MM.1S (cell line): ENCODE data around the gene HEPACAM2.
A peak's percentile ranks its signal among the peaks of the same experiment; 100 is the strongest.

Source experiments
- DNase-seq: peaks from one replicate; pipeline ENCODE4 v3.0.0-alpha.2; 2015
- H2AFZ ChIP-seq: fragments of 300-600 bp; sonication (generic); 2 replicates; pipeline ENCODE4 v1.6.0; 2016; ENCODE audit warnings: antibody characterized with exemption, low read length
- H3F3A ChIP-seq: fragments of 300-600 bp; sonication (generic); 2 replicates; pipeline ENCODE4 v1.6.1; 2016; ENCODE audit warnings: mild to moderate bottlenecking, antibody characterized with exemption, low read length, moderate library complexity, mixed read lengths; ENCODE audit not compliant: insufficient read depth
- H3K27ac ChIP-seq: fragments of 300-600 bp; sonication (generic); 2 replicates; pipeline ENCODE4 v1.5.1; 2016; ENCODE audit warnings: mild to moderate bottlenecking, low read length
- H3K27me3 ChIP-seq: fragments of 300-600 bp; sonication (generic); replicated peaks from 2 replicates; pipeline ENCODE4 v1.6.0; 2016; ENCODE audit warnings: low read length; ENCODE audit not compliant: insufficient read depth
- H3K36me3 ChIP-seq: fragments of 300-600 bp; sonication (generic); replicated peaks from 2 replicates; pipeline ENCODE4 v1.6.1; 2016; ENCODE audit warnings: mild to moderate bottlenecking, low read length, mixed read lengths; ENCODE audit not compliant: insufficient read depth
- H3K4me1 ChIP-seq: fragments of 300-600 bp; sonication (generic); 2 replicates; pipeline ENCODE4 v1.6.1; 2016; ENCODE audit warnings: low read length, mixed read lengths
- H3K4me2 ChIP-seq: fragments of 300-600 bp; sonication (generic); 2 replicates; pipeline ENCODE4 v1.6.0; 2016; ENCODE audit warnings: low read depth, low read length
- H3K4me3 ChIP-seq: fragments of 300-600 bp; sonication (generic); 2 replicates; pipeline ENCODE4 v1.5.1; 2016; ENCODE audit warnings: low read length, mixed read lengths
- H3K79me2 ChIP-seq: fragments of 300-600 bp; sonication (generic); 2 replicates; pipeline ENCODE4 v1.6.1; 2016; ENCODE audit warnings: mixed run types, low read length, mixed read lengths
- H3K9ac ChIP-seq: fragments of 300-600 bp; sonication (generic); 2 replicates; pipeline ENCODE4 v1.6.1; 2016; ENCODE audit warnings: low read length, mixed read lengths
- H3K9me2 ChIP-seq: fragments of 300-600 bp; sonication (generic); replicated peaks from 2 replicates; pipeline ENCODE4 v1.6.1; 2016; ENCODE audit warnings: mild to moderate bottlenecking, low read length, mixed read lengths; ENCODE audit not compliant: insufficient read depth
- H3K9me3 ChIP-seq: fragments of 300-600 bp; sonication (generic); replicated peaks from 2 replicates; pipeline ENCODE4 v1.6.1; 2016; ENCODE audit warnings: mild to moderate bottlenecking, low read length, mixed read lengths; ENCODE audit not compliant: insufficient read depth
- H4K20me1 ChIP-seq: fragments of 300-600 bp; sonication (generic); 2 replicates; pipeline ENCODE4 v1.6.1; 2016; ENCODE audit warnings: mild to moderate bottlenecking, low read length, moderate library complexity, mixed read lengths; ENCODE audit not compliant: insufficient read depth
- CTCF ChIP-seq: fragments of 300-600 bp; sonication (generic); IDR thresholded peaks from 2 replicates; pipeline ENCODE4 v1.5.1; 2016; ENCODE audit warnings: antibody characterized with exemption, low read length, mixed read lengths
- EZH2 ChIP-seq: fragments of 300-600 bp; sonication (generic); optimal IDR thresholded peaks from 2 replicates; pipeline ENCODE3; 2017; ENCODE audit warnings: low read depth, mild to moderate bottlenecking, antibody characterized with exemption, low read length, mixed read lengths
- EZH2phosphoT487 ChIP-seq: fragments of 300-600 bp; sonication (generic); IDR thresholded peaks from 2 replicates; pipeline ENCODE4 v1.6.1; 2018; ENCODE audit warnings: antibody characterized with exemption, low read length

HEPACAM2 gene

DNA sequence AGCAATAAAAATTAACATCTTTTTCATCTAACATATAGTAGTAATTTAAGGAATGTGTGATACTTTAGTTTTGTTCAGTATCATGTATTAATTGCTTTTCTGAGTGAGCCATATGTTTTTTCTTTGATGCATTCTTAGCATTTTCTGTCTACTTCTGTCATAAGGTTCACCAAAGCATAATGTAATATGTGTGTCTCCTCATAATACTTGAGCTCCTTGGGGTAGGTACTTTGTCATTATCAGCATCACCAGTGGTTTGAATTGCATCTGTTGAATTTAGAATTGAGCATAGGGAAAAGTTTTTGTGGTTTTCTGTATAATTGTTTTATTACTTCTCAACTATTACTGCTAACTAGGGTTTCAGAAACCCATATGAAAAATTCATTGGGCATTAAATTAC, 32.4 kb upstream of the HEPACAM2 start:
- TF ChIP-seq CTCF (no peak), EZH2 (no peak), EZH2phosphoT487 (no peak)
- H2AFZ ChIP-seq = no peak overlapping the region
- H3K27me3 ChIP-seq = no peaks in the 10 kb centered on the region
- no peaks in the 10 kb centered on the region for H3F3A ChIP-seq
- H4K20me1 ChIP-seq = no peaks in the 10 kb centered on the region; the same call in 1 of the 2 replicates
- no peaks in the 10 kb centered on the region for H3K9me3 ChIP-seq
- H3K4me3 ChIP-seq = no peak overlapping the region
- H3K36me3 ChIP-seq = no peaks in the 10 kb centered on the region
- H3K4me1 ChIP-seq = no peaks in the 10 kb centered on the region
- H3K9me2 ChIP-seq = no peaks in the 10 kb centered on the region
- no peak overlapping the region for H3K27ac ChIP-seq
- no peak overlapping the region for H3K4me2 ChIP-seq
- DNase-seq = no peak
- H3K9ac ChIP-seq = no peak overlapping the region
- no peaks in the 10 kb centered on the region for H3K79me2 ChIP-seq

DNA sequence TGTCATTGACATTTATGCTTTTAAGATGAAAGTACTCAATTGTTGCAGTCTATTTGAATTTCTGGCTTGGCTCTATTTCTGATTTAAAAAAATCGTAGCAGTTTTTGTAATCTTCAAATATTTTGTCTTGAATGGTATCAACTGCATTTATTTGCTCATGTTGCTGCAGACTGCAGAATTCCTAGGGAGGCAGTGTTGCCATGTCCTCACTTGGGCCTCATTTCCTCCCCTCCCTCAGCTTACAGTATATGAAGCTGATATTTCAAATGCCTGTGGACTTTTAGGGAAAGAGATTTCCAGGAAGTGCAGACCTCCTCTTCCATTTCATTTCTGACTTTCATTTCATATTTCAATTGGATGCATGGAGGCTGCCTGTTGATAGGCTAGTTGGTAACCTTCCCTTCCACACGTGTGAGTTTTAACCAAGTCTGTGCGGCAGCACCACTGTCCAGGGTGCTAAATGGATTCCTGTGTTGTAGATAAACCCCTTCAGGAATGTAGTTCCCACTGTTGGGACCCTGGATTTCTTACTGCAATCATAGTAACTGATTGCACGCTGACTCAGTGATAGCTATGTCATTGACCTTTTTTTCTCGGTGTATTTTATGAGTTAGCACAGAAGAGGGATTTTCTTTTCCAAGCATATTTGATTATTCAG, 23.4 kb upstream of the HEPACAM2 start:
- H2AFZ ChIP-seq = no peak overlapping the region
- H3K9me3 ChIP-seq = no peaks in the 10 kb centered on the region
- DNase-seq = no peak
- H3K79me2 ChIP-seq = peaks cover 38% of the 10 kb centered on the region
- 0 out of 2 replicates have a peak, but pooled peaks cover 9% of the 10 kb centered on the region for H4K20me1 ChIP-seq
- H3K4me1 ChIP-seq = no peaks in the 10 kb centered on the region
- no peaks in the 10 kb centered on the region for H3K27me3 ChIP-seq
- H3F3A ChIP-seq = no peaks in the 10 kb centered on the region
- no peak overlapping the region for H3K4me2 ChIP-seq
- no peak overlapping the region for H3K27ac ChIP-seq
- H3K9ac ChIP-seq = no peak overlapping the region
- no peak overlapping the region for H3K4me3 ChIP-seq
- H3K36me3 ChIP-seq = no peaks in the 10 kb centered on the region
- H3K9me2 ChIP-seq = no peaks in the 10 kb centered on the region
- no peak for TF ChIP-seq EZH2phosphoT487
- no peak for TF ChIP-seq CTCF
- TF ChIP-seq EZH2 = no peak

GRCh38 chr7:93245525-93246432, 19.5 kb upstream of the HEPACAM2 start:
- H3K4me3 ChIP-seq = no peak overlapping the region

More at GRCh38 chr7:93245525-93246432, 19.5 kb upstream of the HEPACAM2 start:
- no peak overlapping the region for H3K4me2 ChIP-seq
- H4K20me1 ChIP-seq = 0 out of 2 replicates have a peak, but pooled peaks cover 9% of the 10 kb centered on the region
- no peaks in the 10 kb centered on the region for H3K9me2 ChIP-seq
- no peak for TF ChIP-seq EZH2
- peak; percentile 67 for TF ChIP-seq CTCF
- no peak for TF ChIP-seq EZH2phosphoT487
- no peaks in the 10 kb centered on the region for H3K4me1 ChIP-seq
- H2AFZ ChIP-seq = no peak overlapping the region
- no peaks in the 10 kb centered on the region for H3K9me3 ChIP-seq
- no peaks in the 10 kb centered on the region for H3K27me3 ChIP-seq
- H3K9ac ChIP-seq = no peak overlapping the region
- H3F3A ChIP-seq = 0 out of 2 replicates have a peak, but pooled peaks cover 6% of the 10 kb centered on the region
- H3K79me2 ChIP-seq = peaks cover 45% of the 10 kb centered on the region
- no peak overlapping the region for H3K27ac ChIP-seq
- no peaks in the 10 kb centered on the region for H3K36me3 ChIP-seq
- peak; percentile 36 for DNase-seq
